ENCODE measurements around the gene HBZ.
"Not testable (repeated sequence)": the region's sequence is repeated elsewhere in the genome, so short reads cannot be mapped to it uniquely, and the experiment has no call there.

Gene HBZ

GRCh38 chr16:133716-134115, 18.7 kb upstream of the HBZ start:
- no peak for DNase-seq (ENCODE audit: low read depth)

- DNase-seq (ENCODE audit: low read depth), result peak; percentile 5
These were observed 14.4 kb upstream of the HBZ start for GRCh38 chr16:138049-138417.

GRCh38 chr16:140175-140857, 12.1 kb upstream of the HBZ start:
- no peak for DNase-seq (ENCODE audit: low read depth)

GRCh38 chr16:142405-142967, 10.0 kb upstream of the HBZ start:
- DNase-seq (ENCODE audit: low read depth), result no peak

GRCh38 chr16:143047-143446, 9.4 kb upstream of the HBZ start:
- no peak for DNase-seq (ENCODE audit: low read depth)

- no peak for DNase-seq (ENCODE audit: low read depth)
These were observed 9.0 kb upstream of the HBZ start for GRCh38 chr16:143456-143855.

GRCh38 chr16:144797-145252, 7.6 kb upstream of the HBZ start:
- DNase-seq (ENCODE audit: low read depth), result no peak

- DNase-seq (ENCODE audit: low read depth), result no peak
These were observed 5.8 kb upstream of the HBZ start for GRCh38 chr16:146646-147045.

- no peak for DNase-seq (ENCODE audit: low read depth)
These were observed 3.3 kb upstream of the HBZ start for GRCh38 chr16:149024-149660.

- not testable (repeated sequence) for DNase-seq (ENCODE audit: low read depth)
These were observed 681 bp downstream of the HBZ start for GRCh38 chr16:153129-153521.

- DNase-seq (ENCODE audit: low read depth), result not testable (repeated sequence)
These were observed 1.2 kb downstream of the HBZ start for GRCh38 chr16:153550-154216.

- DNase-seq (ENCODE audit: low read depth), result no peak
These were observed 2.0 kb downstream of the HBZ start for GRCh38 chr16:154217-155030.

GRCh38 chr16:155031-155398, 2.6 kb downstream of the HBZ start:
- DNase-seq (ENCODE audit: low read depth), result no peak

GRCh38 chr16:159136-159849, 6.8 kb downstream of the HBZ start:
- DNase-seq (ENCODE audit: low read depth), result no peak

GRCh38 chr16:160242-160641, 7.8 kb downstream of the HBZ start:
- DNase-seq (ENCODE audit: low read depth), result not testable (repeated sequence)

- no peak for DNase-seq (ENCODE audit: low read depth)
These were observed 8.3 kb downstream of the HBZ start for GRCh38 chr16:160691-161190.

GRCh38 chr16:162271-162991, 10.0 kb downstream of the HBZ start:
- no peak for DNase-seq (ENCODE audit: low read depth)

GRCh38 chr16:163139-163538, 10.7 kb downstream of the HBZ start:
- not testable (repeated sequence) for DNase-seq (ENCODE audit: low read depth)

- not testable (repeated sequence) for DNase-seq (ENCODE audit: low read depth)
These were observed 11.3 kb downstream of the HBZ start for GRCh38 chr16:163696-164095.

GRCh38 chr16:164134-164823, 11.8 kb downstream of the HBZ start:
- DNase-seq (ENCODE audit: low read depth), result not testable (repeated sequence)
